Karpas-422 (cell line): ENCODE data around the gene PRKX. TPM values are rescaled to one million over a fixed set of nuclear protein-coding genes. Genes with fewer than 3 reads are reported as not detected.
"Not testable (repeated sequence)": the region's sequence is repeated elsewhere in the genome, so short reads cannot be mapped to it uniquely, and the experiment has no call there.

Source experiments
- DNase-seq: peaks from one replicate; pipeline ENCODE4 v3.0.0-alpha.2; 2015
- H2AFZ ChIP-seq: fragments of 200-600 bp; sonication (generic); 2 replicates; pipeline ENCODE4 v1.6.1; 2014; ENCODE audit warnings: antibody characterized with exemption, low read length, mixed read lengths
- H3K27ac ChIP-seq: fragments of 200-600 bp; sonication (generic); 2 replicates; pipeline ENCODE4 v1.5.1; 2014; ENCODE audit warnings: mild to moderate bottlenecking, low read length, moderate library complexity
- H3K27me3 ChIP-seq: fragments of 200-600 bp; sonication (generic); 2 replicates; pipeline ENCODE4 v1.6.1; 2014; ENCODE audit warnings: low read length, mixed read lengths
- H3K36me3 ChIP-seq: fragments of 200-600 bp; sonication (generic); 2 replicates; pipeline ENCODE4 v1.6.1; 2014; ENCODE audit warnings: low read length, mixed read lengths; ENCODE audit not compliant: insufficient read depth
- H3K4me1 ChIP-seq: fragments of 200-600 bp; sonication (generic); 2 replicates; pipeline ENCODE4 v1.6.1; 2014; ENCODE audit warnings: mild to moderate bottlenecking, low read length, mixed read lengths
- H3K4me2 ChIP-seq: fragments of 200-600 bp; sonication (generic); 2 replicates; pipeline ENCODE4 v1.6.1; 2014; ENCODE audit warnings: low read length, low read depth, mild to moderate bottlenecking; ENCODE audit not compliant: poor library complexity, severe bottlenecking
- H3K4me3 ChIP-seq: fragments of 200-600 bp; sonication (generic); 2 replicates; pipeline ENCODE4 v1.5.1; 2014; ENCODE audit warnings: mild to moderate bottlenecking, antibody characterized with exemption, low read length, mixed read lengths
- H3K79me2 ChIP-seq: fragments of 200-600 bp; sonication (generic); 2 replicates; pipeline ENCODE4 v1.6.1; 2014; ENCODE audit warnings: mild to moderate bottlenecking, low read length, mixed read lengths
- H3K9ac ChIP-seq: fragments of 200-600 bp; sonication (generic); 2 replicates; pipeline ENCODE4 v1.6.0; 2014; ENCODE audit warnings: low read length
- H3K9me2 ChIP-seq: fragments of 200-600 bp; sonication (generic), shearing (Covaris generic); replicated peaks from 2 replicates; pipeline ENCODE4 v1.6.0; 2014; ENCODE audit warnings: mild to moderate bottlenecking, low read length, moderate library complexity; ENCODE audit not compliant: insufficient read depth
- H3K9me3 ChIP-seq: fragments of 300-700, 200-600 bp; sonication (generic); 2 replicates; pipeline ENCODE4 v1.6.1; 2014; ENCODE audit warnings: low read length, mixed read lengths
- H4K20me1 ChIP-seq: fragments of 200-600 bp; sonication (generic); 2 replicates; pipeline ENCODE4 v1.6.1; 2014; ENCODE audit warnings: mild to moderate bottlenecking, antibody characterized with exemption, low read length, low read depth; ENCODE audit not compliant: insufficient read depth
- total RNA-seq: library from RNA; depleted of rRNA; stranded (reverse); fragments of >200 nt; shearing (Covaris generic); gene quantifications from 2 replicates; pipeline ENCODE4 v1.2.3, GENCODE V29; 2014; ENCODE audit warnings: low replicate concordance

PRKX gene
- total RNA-seq, 1 experiment from 2014 or later: 18.2 TPM

- not testable (repeated sequence) for H3K4me3 ChIP-seq, H3K4me2 ChIP-seq, H3K36me3 ChIP-seq, H3K9ac ChIP-seq, H3K9me2 ChIP-seq, H3K27me3 ChIP-seq, H2AFZ ChIP-seq, H3K27ac ChIP-seq, H3K4me1 ChIP-seq, DNase-seq, H3K9me3 ChIP-seq, H4K20me1 ChIP-seq
- H3K79me2 ChIP-seq: peaks cover 24% of the 10 kb centered on the region
These were observed 30.2 kb downstream of the PRKX start for GRCh38 chrX:3683236-3683635.

GRCh38 chrX:3680459-3680858, 33.0 kb downstream of the PRKX start:
- H3K27ac ChIP-seq: no peak overlapping the region
- no peak for DNase-seq
- peaks cover 21% of the 10 kb centered on the region for H3K79me2 ChIP-seq
- no peak overlapping the region for H2AFZ ChIP-seq
- H3K27me3 ChIP-seq: no peaks in the 10 kb centered on the region
- H3K9me3 ChIP-seq: no peaks in the 10 kb centered on the region
- H3K4me1 ChIP-seq: no peaks in the 10 kb centered on the region
- H3K9ac ChIP-seq: no peak overlapping the region
- H3K4me3 ChIP-seq: no peak overlapping the region
- no peak overlapping the region for H3K4me2 ChIP-seq
- no peaks in the 10 kb centered on the region for H3K36me3 ChIP-seq
- H4K20me1 ChIP-seq: 0 out of 2 replicates have a peak, but pooled peaks cover 3% of the 10 kb centered on the region
- H3K9me2 ChIP-seq: no peaks in the 10 kb centered on the region

DNA sequence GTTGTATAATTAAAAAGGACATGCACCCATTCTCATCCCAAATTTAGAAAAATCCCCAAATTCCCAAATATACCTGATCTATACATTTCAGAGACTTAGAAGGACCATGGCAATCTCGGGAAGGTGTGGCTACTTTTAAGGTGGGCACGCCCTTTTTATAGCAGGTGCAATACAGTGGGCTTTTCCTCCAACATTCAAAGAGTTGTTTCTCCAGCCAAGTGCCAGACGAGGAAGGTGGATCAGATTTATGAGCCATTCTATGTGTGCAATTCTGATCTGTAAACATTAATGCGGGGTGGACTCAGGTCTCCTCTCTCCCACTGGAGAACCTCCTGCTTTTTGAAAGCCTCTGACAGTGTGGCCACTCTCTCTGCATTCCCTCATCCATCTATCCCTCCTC, 33.8 kb downstream of the PRKX start:
- H4K20me1 ChIP-seq: 0 out of 2 replicates have a peak, but pooled peaks cover 3% of the 10 kb centered on the region
- H3K79me2 ChIP-seq: peaks cover 21% of the 10 kb centered on the region

DNA sequence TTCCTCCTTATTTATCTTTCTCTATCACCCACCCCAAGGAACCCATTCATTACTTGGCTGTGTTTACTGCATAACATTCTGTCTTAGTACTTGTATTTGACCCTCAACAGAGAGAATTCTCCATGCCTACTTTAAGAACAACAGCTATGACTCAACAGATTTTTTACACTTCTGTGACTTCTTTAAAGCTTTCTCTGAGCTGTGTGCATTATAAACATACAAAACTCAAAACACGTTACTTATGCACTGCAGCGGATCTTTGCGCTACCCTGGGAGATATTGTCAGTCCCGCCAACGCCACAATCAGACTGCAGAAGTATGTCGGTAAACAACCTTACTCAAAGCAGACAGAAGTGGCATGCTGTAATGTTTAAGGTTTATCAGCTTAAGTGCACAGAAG, 35.1 kb downstream of the PRKX start:
- Histone ChIP-seq H3K4me2 (no peak overlapping the region), H3K27ac (no peak overlapping the region), H3K4me1 (no peaks in the 10 kb centered on the region), H3K4me3 (no peak overlapping the region), H3K9me2 (no peaks in the 10 kb centered on the region), H3K36me3 (no peaks in the 10 kb centered on the region), H3K27me3 (no peaks in the 10 kb centered on the region), H3K9me3 (no peaks in the 10 kb centered on the region), H3K79me2 (peaks cover 17% of the 10 kb centered on the region), H4K20me1 (no peaks in the 10 kb centered on the region), H2AFZ (no peak overlapping the region), H3K9ac (no peak overlapping the region)
- DNase-seq: no peak

More for the DNA sequence above, 33.8 kb downstream of the PRKX start:
- no peaks in the 10 kb centered on the region for H3K9me2 ChIP-seq
- H3K4me3 ChIP-seq: no peak overlapping the region
- H3K36me3 ChIP-seq: no peaks in the 10 kb centered on the region
- no peaks in the 10 kb centered on the region for H3K4me1 ChIP-seq
- DNase-seq: no peak
- no peak overlapping the region for H2AFZ ChIP-seq
- H3K27me3 ChIP-seq: no peaks in the 10 kb centered on the region
- H3K9me3 ChIP-seq: no peaks in the 10 kb centered on the region
- no peak overlapping the region for H3K9ac ChIP-seq
- no peak overlapping the region for H3K4me2 ChIP-seq
- no peak overlapping the region for H3K27ac ChIP-seq

GRCh38 chrX:3674881-3675280, 38.6 kb downstream of the PRKX start:
- H3K27ac ChIP-seq: no peak overlapping the region
- H2AFZ ChIP-seq: no peak overlapping the region
- no peaks in the 10 kb centered on the region for H3K27me3 ChIP-seq
- H3K4me3 ChIP-seq: no peak overlapping the region
- no peaks in the 10 kb centered on the region for H3K36me3 ChIP-seq
- H3K9me2 ChIP-seq: no peaks in the 10 kb centered on the region
- H3K4me2 ChIP-seq: no peak overlapping the region
- H3K9ac ChIP-seq: no peak overlapping the region
- H4K20me1 ChIP-seq: no peaks in the 10 kb centered on the region
- H3K9me3 ChIP-seq: no peaks in the 10 kb centered on the region
- H3K4me1 ChIP-seq: no peaks in the 10 kb centered on the region
- DNase-seq: no peak
- peaks cover 17% of the 10 kb centered on the region for H3K79me2 ChIP-seq

DNA sequence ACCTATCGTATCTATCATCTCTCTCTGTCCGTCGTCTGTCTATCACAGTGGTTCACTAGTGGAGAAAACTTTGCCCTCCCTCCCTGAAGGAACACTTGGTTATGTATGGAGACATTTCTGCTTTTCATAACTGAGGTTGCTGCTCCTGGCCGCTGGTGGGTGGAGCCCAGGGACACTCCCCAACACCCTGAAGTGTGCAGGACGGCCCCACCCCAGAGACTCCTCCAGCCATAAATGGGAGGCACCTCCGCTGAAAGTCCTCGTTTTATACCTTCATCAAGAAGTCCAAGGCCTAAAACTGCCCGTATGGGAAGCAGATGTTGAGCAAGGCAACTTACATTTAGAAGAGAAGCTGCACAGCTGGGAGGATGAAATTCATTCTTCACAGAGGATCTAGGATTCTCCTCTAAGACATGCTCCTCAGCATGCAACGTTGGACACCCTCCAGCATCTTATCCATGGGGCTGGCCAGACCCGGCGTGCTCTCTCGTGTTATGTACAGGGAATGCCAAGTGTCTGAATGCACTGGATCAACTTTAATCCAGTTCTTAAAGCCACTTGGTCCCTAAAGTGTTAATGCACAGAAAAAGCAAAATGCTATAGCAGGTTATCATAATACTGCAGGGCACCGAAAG, 43.5 kb downstream of the PRKX start:
- Histone ChIP-seq H3K4me2 (no peak overlapping the region), H2AFZ (no peak overlapping the region), H3K36me3 (no peaks in the 10 kb centered on the region), H4K20me1 (no peaks in the 10 kb centered on the region), H3K27me3 (no peaks in the 10 kb centered on the region), H3K79me2 (no peaks in the 10 kb centered on the region), H3K4me3 (no peak overlapping the region), H3K4me1 (no peaks in the 10 kb centered on the region), H3K9me3 (no peaks in the 10 kb centered on the region), H3K9ac (no peak overlapping the region), H3K27ac (no peak overlapping the region), H3K9me2 (no peaks in the 10 kb centered on the region)
- no peak for DNase-seq

DNA sequence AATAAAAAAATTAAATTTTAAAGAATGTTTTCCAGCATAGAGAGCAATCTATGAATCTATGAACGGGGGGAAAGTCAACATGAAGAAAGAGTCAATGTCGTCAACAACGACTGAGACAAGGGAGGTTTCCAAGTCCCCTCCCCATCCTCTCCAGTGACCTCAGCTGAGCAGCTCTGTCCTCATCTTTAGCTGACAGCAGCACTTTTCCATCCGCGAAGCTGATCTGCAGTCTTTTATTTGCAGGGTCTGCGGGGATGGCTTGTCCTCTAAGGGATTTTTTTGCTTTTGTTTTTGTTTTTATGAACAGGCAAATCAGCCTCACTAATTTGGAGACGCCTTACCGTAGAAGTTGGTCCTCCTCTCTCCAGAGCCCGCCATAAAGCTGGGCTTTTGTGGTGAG, 46.5 kb downstream of the PRKX start:
- Histone ChIP-seq H3K9ac (no peak overlapping the region), H3K4me1 (peaks cover 11% of the 10 kb centered on the region), H2AFZ (no peak overlapping the region), H3K36me3 (no peaks in the 10 kb centered on the region), H3K4me2 (no peak overlapping the region), H3K27ac (no peak overlapping the region), H3K27me3 (no peaks in the 10 kb centered on the region), H3K79me2 (no peaks in the 10 kb centered on the region), H4K20me1 (no peaks in the 10 kb centered on the region), H3K9me3 (no peaks in the 10 kb centered on the region), H3K4me3 (no peak overlapping the region), H3K9me2 (no peaks in the 10 kb centered on the region)
- DNase-seq: no peak

DNA sequence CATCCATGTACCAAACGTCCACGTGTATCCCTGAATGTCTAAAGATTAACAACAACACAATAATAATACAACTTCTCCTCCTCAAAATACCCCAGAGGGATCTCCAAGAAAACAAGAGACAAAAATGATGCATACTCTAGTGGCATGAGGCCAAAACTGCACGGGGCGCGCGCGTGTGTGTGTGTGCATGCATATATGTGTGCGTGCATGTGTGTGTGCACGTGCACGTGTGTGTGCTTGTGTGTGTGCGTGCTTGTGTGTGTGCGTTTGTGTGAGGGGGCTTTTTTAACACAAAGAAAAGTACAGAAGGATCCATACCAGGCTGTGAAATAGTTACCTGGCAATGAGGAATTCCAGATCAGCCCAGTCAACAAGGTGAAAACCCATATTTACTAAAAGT, 48.5 kb downstream of the PRKX start:
- Histone ChIP-seq H3K4me3 (no peak overlapping the region), H3K36me3 (no peaks in the 10 kb centered on the region)

More for the DNA sequence above, 48.5 kb downstream of the PRKX start:
- Histone ChIP-seq H3K9me2 (no peaks in the 10 kb centered on the region), H2AFZ (no peak overlapping the region), H3K79me2 (no peaks in the 10 kb centered on the region), H3K4me2 (no peak overlapping the region), H3K4me1 (peaks cover 11% of the 10 kb centered on the region), H3K27me3 (no peaks in the 10 kb centered on the region), H3K9ac (no peak overlapping the region), H3K9me3 (no peaks in the 10 kb centered on the region), H4K20me1 (no peaks in the 10 kb centered on the region), H3K27ac (no peak overlapping the region)
- no peak for DNase-seq
